DMS79 treated with DMSO at 0.1 percent for 48 hours (cell line): ENCODE measurements around the gene INSC.
A peak's percentile ranks its signal among the peaks of the same experiment; 100 is the strongest.

Experiments used
- DNase-seq: peaks from one replicate; lab custom pipeline; 2025; lab: John Stamatoyannopoulos, UW

Gene INSC

DNA sequence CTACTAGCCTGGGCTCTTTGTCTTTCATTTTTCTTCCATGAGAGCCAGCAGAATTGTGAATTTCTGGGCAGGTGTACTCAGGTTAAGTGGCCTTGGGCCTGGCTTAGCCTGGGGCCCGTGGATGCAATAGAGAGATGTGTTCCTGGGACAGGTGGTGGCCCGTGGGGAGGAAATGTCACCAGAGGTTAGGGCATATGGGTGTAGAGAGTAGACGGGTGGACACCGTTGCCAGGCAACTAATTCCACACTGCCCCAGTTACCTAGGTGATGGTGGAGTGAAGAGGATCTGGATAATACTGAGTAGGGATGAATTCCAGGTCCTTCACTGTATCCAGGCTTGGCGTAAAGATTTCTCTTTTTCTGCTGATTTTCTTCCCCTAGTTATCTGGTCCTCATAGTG is 175.0 kb downstream of the INSC start:
- peak; percentile 26 for DNase-seq

DNA sequence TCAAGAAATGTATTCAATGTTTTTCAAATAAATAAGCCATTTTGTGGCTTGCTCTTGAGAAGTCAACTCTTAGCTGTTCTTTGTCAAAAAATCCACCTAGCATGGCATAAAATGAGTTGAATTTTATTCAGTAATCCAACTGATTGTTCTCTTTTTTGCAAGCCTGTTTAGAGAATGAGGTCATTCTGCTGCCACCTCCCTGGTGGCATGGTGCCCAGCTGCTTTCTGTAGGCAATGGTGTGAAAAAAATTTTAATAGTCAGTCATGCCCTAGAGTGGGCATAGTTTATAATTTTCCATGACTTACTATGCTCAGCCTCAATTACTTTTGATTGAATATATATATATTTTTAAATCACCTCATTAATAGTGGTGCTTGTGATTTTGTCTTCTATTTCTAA is 177.2 kb downstream of the INSC start:
- no peak for DNase-seq

DNA sequence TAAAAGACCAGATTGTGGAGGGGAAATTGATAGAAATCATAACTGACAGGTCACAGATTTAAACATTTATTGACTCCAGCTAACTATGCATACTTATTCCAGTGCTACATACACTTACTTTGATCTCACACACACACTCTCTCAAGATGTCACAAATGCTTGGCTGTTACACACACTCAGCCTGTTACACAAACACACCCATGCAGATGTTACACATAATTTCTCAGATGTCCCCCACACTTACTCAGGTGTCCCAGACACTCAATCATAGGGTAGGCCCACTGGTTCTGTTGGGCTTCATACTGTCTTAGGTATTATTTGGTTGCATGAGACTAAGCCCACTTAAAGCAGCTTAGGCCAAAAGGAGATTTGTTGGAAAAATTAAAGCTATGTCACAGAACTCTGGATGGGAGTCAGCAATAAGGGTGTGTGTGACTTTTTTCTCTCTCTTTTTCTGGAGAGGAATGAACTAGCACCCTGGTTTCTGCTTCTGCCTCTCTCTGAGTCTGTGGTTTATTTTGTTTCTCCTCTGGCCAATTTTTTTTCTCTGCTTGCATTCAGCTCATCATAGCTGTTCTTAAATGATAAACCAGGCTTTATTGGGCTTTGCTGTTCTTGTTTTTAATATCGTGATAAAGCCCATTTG is 179.4 kb downstream of the INSC start:
- DNase-seq: no peak

DNA sequence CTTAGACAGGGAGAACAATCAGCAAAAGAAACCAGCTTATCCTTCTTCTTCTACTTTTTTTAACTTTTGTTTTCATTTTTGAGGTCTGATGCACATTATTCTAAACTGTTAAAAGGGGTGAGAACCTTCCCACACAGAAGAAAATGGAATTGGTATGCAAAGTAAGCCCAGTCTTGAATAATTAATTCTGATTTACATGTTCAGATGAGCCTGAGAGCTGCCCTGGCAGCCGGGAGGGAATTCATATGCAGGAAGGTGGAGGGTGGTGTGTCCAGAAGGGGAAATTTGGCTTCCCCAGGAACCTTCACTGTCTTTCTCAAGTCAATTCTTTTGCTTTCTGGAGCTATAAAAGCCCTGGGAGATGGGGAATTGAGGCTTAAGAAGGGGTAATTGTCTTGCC is 181.0 kb downstream of the INSC start:
- no peak for DNase-seq
